ENCODE data around the gene GGTLC1.
"Not testable (repeated sequence)": the region's sequence is repeated elsewhere in the genome, so short reads cannot be mapped to it uniquely, and the experiment has no call there.

Gene GGTLC1

GRCh38 chr20:23993440-23993839 is 4.9 kb upstream of the GGTLC1 start:
- DNase-seq = not testable (repeated sequence)

GRCh38 chr20:23990296-23990695 is 1.7 kb upstream of the GGTLC1 start:
- DNase-seq = not testable (repeated sequence)

- DNase-seq = not testable (repeated sequence)
Observed at GRCh38 chr20:23988966-23989365, 387 bp upstream of the GGTLC1 start.

- not testable (repeated sequence) for DNase-seq
Observed at GRCh38 chr20:23986716-23987115, 1.9 kb downstream of the GGTLC1 start.

GRCh38 chr20:23986310-23986709 is 2.3 kb downstream of the GGTLC1 start:
- DNase-seq = not testable (repeated sequence)

GRCh38 chr20:23985790-23986225 is 2.8 kb downstream of the GGTLC1 start:
- not testable (repeated sequence) for DNase-seq

- not testable (repeated sequence) for DNase-seq
Observed at GRCh38 chr20:23985066-23985789, 3.4 kb downstream of the GGTLC1 start.

- DNase-seq = not testable (repeated sequence)
Observed at GRCh38 chr20:23984476-23985023, 4.0 kb downstream of the GGTLC1 start.

GRCh38 chr20:23982112-23983018 is 6.2 kb downstream of the GGTLC1 start:
- DNase-seq = not testable (repeated sequence)

GRCh38 chr20:23981526-23981925 is 7.1 kb downstream of the GGTLC1 start:
- DNase-seq = not testable (repeated sequence)

GRCh38 chr20:23981014-23981413 is 7.6 kb downstream of the GGTLC1 start:
- DNase-seq = not testable (repeated sequence)

- not testable (repeated sequence) for DNase-seq
Observed at GRCh38 chr20:23979899-23980811, 8.4 kb downstream of the GGTLC1 start.

GRCh38 chr20:23979380-23979779 is 9.2 kb downstream of the GGTLC1 start:
- DNase-seq = not testable (repeated sequence)

- DNase-seq = not testable (repeated sequence)
Observed at GRCh38 chr20:23978457-23978856, 10.1 kb downstream of the GGTLC1 start.

GRCh38 chr20:23974966-23975365 is 13.6 kb downstream of the GGTLC1 start:
- no peak for DNase-seq

GRCh38 chr20:23971310-23971709 is 17.3 kb downstream of the GGTLC1 start:
- DNase-seq = no peak

GRCh38 chr20:23970049-23970448 is 18.5 kb downstream of the GGTLC1 start:
- no peak for DNase-seq

- DNase-seq = no peak
Observed at GRCh38 chr20:23967616-23967979, 21.0 kb downstream of the GGTLC1 start.

GRCh38 chr20:23966927-23967615 is 21.5 kb downstream of the GGTLC1 start:
- DNase-seq = no peak

GRCh38 chr20:23966298-23966697 is 22.3 kb downstream of the GGTLC1 start:
- DNase-seq = no peak

GRCh38 chr20:23963941-23964340 is 24.6 kb downstream of the GGTLC1 start:
- no peak for DNase-seq

- no peak for DNase-seq
Observed at GRCh38 chr20:23962272-23962671, 26.3 kb downstream of the GGTLC1 start.
